WERI-Rb-1 (cell line): ENCODE data around the gene TSHZ2.

Source experiments
- DNase-seq: peaks from one replicate; pipeline ENCODE4 v3.0.0-alpha.2; 2020
- H3K27ac ChIP-seq: fragments of 250-450 bp; sonication (Bioruptor Pico); 2 replicates; pipeline ENCODE4 v1.5.1; 2020; ENCODE audit warnings: mild to moderate bottlenecking, moderate library complexity
- H3K27me3 ChIP-seq: fragments of 250-450 bp; sonication (Bioruptor Pico); 2 replicates; pipeline ENCODE4 v1.5.1; 2021; ENCODE audit warnings: mild to moderate bottlenecking, low read depth, moderate library complexity; ENCODE audit not compliant: insufficient read depth, severe bottlenecking
- H3K36me3 ChIP-seq: fragments of 250-450 bp; sonication (Bioruptor Pico); 2 replicates; pipeline ENCODE4 v1.5.1; 2020; ENCODE audit warnings: mild to moderate bottlenecking, moderate library complexity
- H3K4me3 ChIP-seq: 2 replicates; pipeline ENCODE4 v1.5.1; 2011; ENCODE audit warnings: low read depth, mild to moderate bottlenecking, control low read depth, low read length
- H3K9me3 ChIP-seq: fragments of 250-450 bp; sonication (Bioruptor Pico); 2 replicates; pipeline ENCODE4 v1.5.1; 2021; ENCODE audit warnings: mild to moderate bottlenecking, moderate library complexity; ENCODE audit not compliant: severe bottlenecking
- TF ChIP-seq, protein P1 (sequence below): IDR thresholded peaks from 2 replicates; pipeline ENCODE4 v1.5.1; 2011; ENCODE audit warnings: low read depth, mild to moderate bottlenecking, control low read depth, inconsistent platforms, low read length

TSHZ2 gene

DNA sequence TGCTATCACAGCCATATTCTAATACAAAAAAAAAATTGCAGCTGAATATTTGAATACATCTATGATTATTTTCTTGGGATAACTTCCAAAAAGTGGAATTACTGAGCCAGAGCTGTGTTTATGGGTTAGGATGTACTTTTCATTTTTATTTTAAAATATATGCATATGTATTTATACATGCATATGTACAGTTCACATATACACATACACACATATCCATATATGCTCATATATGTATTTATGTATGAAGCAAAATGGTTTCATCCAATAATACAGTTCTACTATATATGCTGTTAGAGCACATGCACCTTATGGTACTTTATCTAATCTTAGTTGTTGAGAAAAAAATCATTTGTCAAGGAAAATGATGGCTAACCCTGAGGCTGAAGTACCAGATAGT lies 54.9 kb downstream of the TSHZ2 start:
- no peak for DNase-seq
- TF ChIP-seq, protein P1, sequence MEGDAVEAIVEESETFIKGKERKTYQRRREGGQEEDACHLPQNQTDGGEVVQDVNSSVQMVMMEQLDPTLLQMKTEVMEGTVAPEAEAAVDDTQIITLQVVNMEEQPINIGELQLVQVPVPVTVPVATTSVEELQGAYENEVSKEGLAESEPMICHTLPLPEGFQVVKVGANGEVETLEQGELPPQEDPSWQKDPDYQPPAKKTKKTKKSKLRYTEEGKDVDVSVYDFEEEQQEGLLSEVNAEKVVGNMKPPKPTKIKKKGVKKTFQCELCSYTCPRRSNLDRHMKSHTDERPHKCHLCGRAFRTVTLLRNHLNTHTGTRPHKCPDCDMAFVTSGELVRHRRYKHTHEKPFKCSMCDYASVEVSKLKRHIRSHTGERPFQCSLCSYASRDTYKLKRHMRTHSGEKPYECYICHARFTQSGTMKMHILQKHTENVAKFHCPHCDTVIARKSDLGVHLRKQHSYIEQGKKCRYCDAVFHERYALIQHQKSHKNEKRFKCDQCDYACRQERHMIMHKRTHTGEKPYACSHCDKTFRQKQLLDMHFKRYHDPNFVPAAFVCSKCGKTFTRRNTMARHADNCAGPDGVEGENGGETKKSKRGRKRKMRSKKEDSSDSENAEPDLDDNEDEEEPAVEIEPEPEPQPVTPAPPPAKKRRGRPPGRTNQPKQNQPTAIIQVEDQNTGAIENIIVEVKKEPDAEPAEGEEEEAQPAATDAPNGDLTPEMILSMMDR, result no peak
- no peak overlapping the region for H3K4me3 ChIP-seq
- H3K9me3 ChIP-seq, result no peaks in the 10 kb centered on the region
- H3K27ac ChIP-seq, result no peak overlapping the region
- no peaks in the 10 kb centered on the region for H3K36me3 ChIP-seq
- H3K27me3 ChIP-seq, result no peaks in the 10 kb centered on the region

DNA sequence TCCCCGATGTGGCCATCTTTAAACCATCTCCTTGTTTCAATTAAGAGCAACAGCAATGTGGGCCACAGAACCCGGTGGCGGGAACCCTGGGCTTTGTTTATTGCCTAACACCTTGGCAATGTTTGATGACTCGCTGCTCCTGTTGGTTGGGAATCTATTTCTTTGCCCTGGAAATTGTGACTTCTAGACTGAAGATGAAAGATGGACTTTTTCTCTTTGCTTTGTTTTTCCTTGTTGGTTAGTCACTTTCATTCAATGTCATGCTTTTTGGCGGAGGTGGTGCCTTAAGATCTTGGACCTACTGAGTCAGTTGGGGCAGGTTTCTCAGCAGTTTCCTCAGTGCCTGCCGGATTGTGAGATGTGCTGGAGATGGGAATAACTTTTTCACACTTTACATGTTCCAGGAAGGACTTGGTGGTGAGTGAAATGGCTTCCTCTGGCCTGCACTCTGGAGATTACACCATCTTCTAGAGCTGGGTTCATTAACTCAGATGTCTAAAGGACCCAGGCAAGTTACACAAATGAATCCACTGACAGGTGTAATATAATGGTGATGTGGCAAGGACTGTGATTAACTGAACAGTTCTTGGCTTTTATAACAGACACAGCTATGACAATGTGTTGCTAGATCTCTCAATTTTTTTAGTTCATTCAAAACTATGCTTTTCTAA lies 56.3 kb downstream of the TSHZ2 start:
- H3K27me3 ChIP-seq, result no peaks in the 10 kb centered on the region
- no peak for DNase-seq
- H3K4me3 ChIP-seq, result no peak overlapping the region
- no peaks in the 10 kb centered on the region for H3K9me3 ChIP-seq
- TF ChIP-seq, protein P1, result no peak
- H3K36me3 ChIP-seq, result no peaks in the 10 kb centered on the region
- no peak overlapping the region for H3K27ac ChIP-seq

DNA sequence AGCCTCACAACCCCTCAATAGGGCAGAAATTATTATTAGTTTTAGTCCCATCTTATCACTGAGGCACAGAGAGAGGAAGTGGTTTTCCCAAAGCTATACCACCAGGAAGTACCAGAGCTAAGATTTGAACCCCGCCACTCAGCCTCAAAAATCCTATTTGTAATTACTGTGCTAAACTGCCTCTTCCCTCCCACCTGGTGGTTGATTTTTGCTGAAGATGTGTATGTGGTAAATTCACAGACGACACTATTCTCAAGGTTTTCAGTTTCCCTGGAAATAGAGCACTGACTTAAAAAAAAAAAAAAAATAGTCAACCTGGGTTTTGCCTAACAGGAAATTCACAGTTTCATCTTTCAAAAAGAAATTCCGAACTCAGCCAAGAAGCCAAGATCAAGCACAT lies 57.9 kb downstream of the TSHZ2 start:
- Histone ChIP-seq H3K4me3 (no peak overlapping the region), H3K36me3 (no peaks in the 10 kb centered on the region), H3K27ac (no peak overlapping the region), H3K27me3 (no peaks in the 10 kb centered on the region), H3K9me3 (no peaks in the 10 kb centered on the region)
- TF ChIP-seq, protein P1, result no peak
- DNase-seq, result no peak

DNA sequence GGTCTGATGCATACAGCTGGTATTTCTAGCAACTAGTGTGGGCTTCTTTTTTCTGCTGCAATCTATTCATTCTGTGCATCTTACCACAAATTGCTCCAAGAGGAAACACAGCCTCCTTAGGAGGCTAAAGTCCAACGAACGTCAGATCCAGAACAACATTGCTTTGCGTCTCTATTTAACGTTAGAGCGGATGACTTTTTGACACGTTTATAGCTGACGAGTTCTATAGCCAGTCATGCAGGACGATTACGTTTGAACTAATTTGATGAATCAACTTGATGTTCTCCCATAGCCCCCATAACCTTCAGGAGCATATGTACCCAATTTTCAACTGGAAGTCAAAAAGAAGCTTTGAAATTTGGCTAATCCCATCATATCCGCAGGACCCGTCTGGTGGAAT lies 59.9 kb downstream of the TSHZ2 start:
- Histone ChIP-seq H3K36me3 (no peaks in the 10 kb centered on the region), H3K9me3 (no peaks in the 10 kb centered on the region), H3K4me3 (no peak overlapping the region), H3K27me3 (no peaks in the 10 kb centered on the region), H3K27ac (no peak overlapping the region)
- DNase-seq, result no peak
- TF ChIP-seq, protein P1, result no peak

DNA sequence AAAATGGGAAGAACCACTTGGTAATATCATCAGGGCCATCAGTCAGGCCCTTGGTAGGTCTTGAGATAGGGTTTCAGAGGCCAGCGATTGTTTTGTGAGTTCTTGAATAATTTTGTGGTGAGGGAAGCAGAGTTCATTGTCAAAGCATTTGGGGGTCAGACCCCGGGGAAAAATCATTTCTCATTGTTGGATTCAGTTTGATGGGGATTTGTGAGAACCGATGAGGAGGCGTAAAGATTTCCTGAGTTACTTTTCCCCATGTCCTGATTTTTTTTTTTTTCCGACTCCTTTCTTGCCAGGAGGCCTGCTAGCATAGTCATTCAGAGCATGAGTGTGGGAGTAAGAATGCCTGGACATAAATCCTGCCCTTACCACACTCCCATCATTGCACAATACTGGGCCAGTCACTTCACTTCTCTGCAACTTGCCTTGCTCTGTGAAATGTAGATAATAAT lies 60.3 kb downstream of the TSHZ2 start:
- DNase-seq, result no peak
- Histone ChIP-seq H3K4me3 (no peak overlapping the region), H3K36me3 (no peaks in the 10 kb centered on the region), H3K27ac (no peak overlapping the region), H3K27me3 (no peaks in the 10 kb centered on the region), H3K9me3 (no peaks in the 10 kb centered on the region)
- TF ChIP-seq, protein P1, result no peak

DNA sequence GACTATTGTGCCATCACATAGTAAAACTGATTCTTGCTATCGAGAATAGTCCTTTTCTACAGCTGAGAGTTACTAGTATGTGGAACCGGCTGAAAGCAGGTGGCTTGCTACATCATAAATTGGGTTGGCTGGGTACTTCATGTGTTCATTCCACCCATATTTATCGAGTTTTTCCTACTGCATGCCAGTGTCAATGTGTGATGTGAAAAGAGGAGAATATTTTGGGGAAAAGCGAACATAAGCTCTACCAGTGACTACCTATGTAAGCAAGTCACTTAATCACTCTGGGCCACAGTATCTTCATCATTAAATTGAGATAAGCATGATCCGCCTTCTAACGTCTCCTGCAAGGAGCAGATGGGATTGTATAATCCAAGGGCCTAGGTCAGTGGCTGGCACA lies 61.0 kb downstream of the TSHZ2 start:
- TF ChIP-seq, protein P1, result no peak
- no peak for DNase-seq

More for the DNA sequence above, 61.0 kb downstream of the TSHZ2 start:
- H3K36me3 ChIP-seq, result no peaks in the 10 kb centered on the region
- H3K27ac ChIP-seq, result no peak overlapping the region
- no peaks in the 10 kb centered on the region for H3K9me3 ChIP-seq
- no peaks in the 10 kb centered on the region for H3K27me3 ChIP-seq
- H3K4me3 ChIP-seq, result no peak overlapping the region
